ENCODE data around the gene TECR.

The TECR gene

GRCh38 chr19:14553042-14553938, 23.9 kb downstream of the TECR start:
- Histone ChIP-seq H3K36me3 (ENCODE audit: insufficient read depth, low read length) (peaks cover 13% of the 10 kb centered on the region; the same call in 1 of the 2 replicates), H2AFZ (ENCODE audit: low read length) (no peak overlapping the region), H3K4me1 (ENCODE audit: insufficient read depth, low read length, poor library complexity, severe bottlenecking) (peaks cover 3% of the 10 kb centered on the region), H3K9ac (ENCODE audit: low read depth, low read length, poor library complexity, severe bottlenecking) (no peak overlapping the region), H3K4me3 (ENCODE audit: low read length, poor library complexity, severe bottlenecking) (no peak overlapping the region), H3K27me3 (ENCODE audit: insufficient read depth, low read length, poor library complexity, severe bottlenecking) (no peaks in the 10 kb centered on the region), H4K20me1 (ENCODE audit: insufficient read depth, low read length, poor library complexity, severe bottlenecking) (no peaks in the 10 kb centered on the region), H3K4me2 (ENCODE audit: low read depth, low read length, poor library complexity, severe bottlenecking) (no peak overlapping the region), H3K9me2 (replicated peaks; ENCODE audit: low read depth, low read length) (no peaks in the 10 kb centered on the region), H3K9me3 (ENCODE audit: insufficient read depth, low read depth, low read length) (no peaks in the 10 kb centered on the region), H3F3A (ENCODE audit: low read depth) (no peaks in the 10 kb centered on the region), H3K79me2 (ENCODE audit: insufficient read depth, low read length) (peaks cover 36% of the 10 kb centered on the region; the same call in 1 of the 2 replicates)
- no peak for TF ChIP-seq EZH2phosphoT487 (IDR thresholded peaks at IDR 0.05; ENCODE audit: borderline replicate concordance)
- TF ChIP-seq, protein P1, sequence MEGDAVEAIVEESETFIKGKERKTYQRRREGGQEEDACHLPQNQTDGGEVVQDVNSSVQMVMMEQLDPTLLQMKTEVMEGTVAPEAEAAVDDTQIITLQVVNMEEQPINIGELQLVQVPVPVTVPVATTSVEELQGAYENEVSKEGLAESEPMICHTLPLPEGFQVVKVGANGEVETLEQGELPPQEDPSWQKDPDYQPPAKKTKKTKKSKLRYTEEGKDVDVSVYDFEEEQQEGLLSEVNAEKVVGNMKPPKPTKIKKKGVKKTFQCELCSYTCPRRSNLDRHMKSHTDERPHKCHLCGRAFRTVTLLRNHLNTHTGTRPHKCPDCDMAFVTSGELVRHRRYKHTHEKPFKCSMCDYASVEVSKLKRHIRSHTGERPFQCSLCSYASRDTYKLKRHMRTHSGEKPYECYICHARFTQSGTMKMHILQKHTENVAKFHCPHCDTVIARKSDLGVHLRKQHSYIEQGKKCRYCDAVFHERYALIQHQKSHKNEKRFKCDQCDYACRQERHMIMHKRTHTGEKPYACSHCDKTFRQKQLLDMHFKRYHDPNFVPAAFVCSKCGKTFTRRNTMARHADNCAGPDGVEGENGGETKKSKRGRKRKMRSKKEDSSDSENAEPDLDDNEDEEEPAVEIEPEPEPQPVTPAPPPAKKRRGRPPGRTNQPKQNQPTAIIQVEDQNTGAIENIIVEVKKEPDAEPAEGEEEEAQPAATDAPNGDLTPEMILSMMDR (conservative IDR thresholded peaks at IDR 0.05; ENCODE audit: low read length), result no peak

DNA sequence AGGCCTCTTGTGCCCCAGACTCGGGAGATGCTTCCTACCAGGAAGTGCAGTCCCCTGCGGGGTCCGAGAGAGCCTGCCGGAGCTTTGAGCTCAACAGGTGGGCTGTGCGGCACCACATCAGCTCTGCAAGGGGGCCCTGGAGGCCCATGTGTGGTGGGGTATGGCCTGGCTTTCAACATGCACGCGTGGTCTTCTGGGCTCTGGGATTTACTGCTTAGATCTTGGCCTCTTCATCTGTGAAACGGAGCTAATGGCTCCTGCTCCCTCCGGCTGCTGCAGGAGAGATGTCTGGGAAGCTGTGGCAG, 24.5 kb downstream of the TECR start:
- Histone ChIP-seq H3K36me3 (ENCODE audit: insufficient read depth, low read length) (peaks cover 7% of the 10 kb centered on the region; the same call in 1 of the 2 replicates), H3K27me3 (ENCODE audit: insufficient read depth, low read length, poor library complexity, severe bottlenecking) (no peaks in the 10 kb centered on the region), H2AFZ (ENCODE audit: low read length) (no peak overlapping the region), H3K9me2 (replicated peaks; ENCODE audit: low read depth, low read length) (no peaks in the 10 kb centered on the region), H3K9me3 (ENCODE audit: insufficient read depth, low read depth, low read length) (no peaks in the 10 kb centered on the region), H3F3A (ENCODE audit: low read depth) (no peaks in the 10 kb centered on the region), H3K4me3 (ENCODE audit: low read length, poor library complexity, severe bottlenecking) (no peak overlapping the region), H3K4me2 (ENCODE audit: low read depth, low read length, poor library complexity, severe bottlenecking) (no peak overlapping the region), H3K9ac (ENCODE audit: low read depth, low read length, poor library complexity, severe bottlenecking) (no peak overlapping the region), H4K20me1 (ENCODE audit: insufficient read depth, low read length, poor library complexity, severe bottlenecking) (no peaks in the 10 kb centered on the region), H3K4me1 (ENCODE audit: insufficient read depth, low read length, poor library complexity, severe bottlenecking) (peaks cover 3% of the 10 kb centered on the region), H3K79me2 (ENCODE audit: insufficient read depth, low read length) (peaks cover 38% of the 10 kb centered on the region; the same call in 1 of the 2 replicates)
- TF ChIP-seq EZH2phosphoT487 (IDR thresholded peaks at IDR 0.05; ENCODE audit: borderline replicate concordance), result no peak
- TF ChIP-seq, protein P1 (conservative IDR thresholded peaks at IDR 0.05; ENCODE audit: low read length), result no peak

- Histone ChIP-seq H4K20me1 (ENCODE audit: insufficient read depth, low read length, poor library complexity, severe bottlenecking) (no peaks in the 10 kb centered on the region), H3K9me2 (replicated peaks; ENCODE audit: low read depth, low read length) (no peaks in the 10 kb centered on the region), H3K4me3 (ENCODE audit: low read length, poor library complexity, severe bottlenecking) (no peak overlapping the region), H3K79me2 (ENCODE audit: insufficient read depth, low read length) (peaks cover 40% of the 10 kb centered on the region; the same call in 1 of the 2 replicates), H3K27me3 (ENCODE audit: insufficient read depth, low read length, poor library complexity, severe bottlenecking) (no peaks in the 10 kb centered on the region), H3K9me3 (ENCODE audit: insufficient read depth, low read depth, low read length) (no peaks in the 10 kb centered on the region), H2AFZ (ENCODE audit: low read length) (no peak overlapping the region), H3K4me2 (ENCODE audit: low read depth, low read length, poor library complexity, severe bottlenecking) (no peak overlapping the region), H3F3A (ENCODE audit: low read depth) (no peaks in the 10 kb centered on the region), H3K9ac (ENCODE audit: low read depth, low read length, poor library complexity, severe bottlenecking) (no peak overlapping the region), H3K36me3 (ENCODE audit: insufficient read depth, low read length) (peaks cover 6% of the 10 kb centered on the region; the same call in 1 of the 2 replicates), H3K4me1 (ENCODE audit: insufficient read depth, low read length, poor library complexity, severe bottlenecking) (peaks cover 3% of the 10 kb centered on the region)
- no peak for TF ChIP-seq EZH2phosphoT487 (IDR thresholded peaks at IDR 0.05; ENCODE audit: borderline replicate concordance)
- TF ChIP-seq, protein P1 (conservative IDR thresholded peaks at IDR 0.05; ENCODE audit: low read length), result no peak
These were observed 25.0 kb downstream of the TECR start for GRCh38 chr19:14554382-14554812.

Measured in Loucy (cell line).